Upper lobe of left lung (tissue), 4 donors: ENCODE measurements around the gene COMMD6.

ENCODE experiments used
- CTCF ChIP-seq, 6 experiments: fragments of 450-650 bp in 4 of 6; fragments of 200-600 bp in 2 of 6; sonication (generic) in 2 of 6; IDR thresholded peaks; one replicate each; pipeline ENCODE4 v1.5.1; 2016 to 2019; ENCODE audit warnings: antibody characterized with exemption in 6 of 6
- EP300 ChIP-seq, 4 donors: sonication (generic); formaldehyde crosslinking; IDR thresholded peaks; one replicate each; pipeline ENCODE4 v1.5.1; 2017; ENCODE audit warnings: antibody characterized with exemption in 4 of 4, control low read depth in 2 of 4
- POLR2A ChIP-seq, 4 donors: fragments of 450-650 bp; IDR thresholded peaks; one replicate each; pipeline ENCODE4 v1.5.1; 2016 to 2017; ENCODE audit warnings: antibody characterized with exemption in 4 of 4, mild to moderate bottlenecking in 2 of 4
- POLR2AphosphoS5 ChIP-seq, 2 donors: sonication (generic); formaldehyde crosslinking; IDR thresholded peaks; one replicate each; pipeline ENCODE4 v1.5.1; 2017; ENCODE audit warnings: antibody characterized with exemption in 2 of 2

- TF ChIP-seq POLR2A (IDR thresholded peaks at IDR 0.05) (no peak), POLR2AphosphoS5 (IDR thresholded peaks at IDR 0.05) (no peak), CTCF (IDR thresholded peaks at IDR 0.05) (no peak), EP300 (IDR thresholded peaks at IDR 0.05) (no peak)
Measured at GRCh38 chr13:75508002-75508548, 29.6 kb downstream of the COMMD6 start.
